Calu3 (cell line): ENCODE data around the gene GRHL1. TPM values are rescaled to one million over a fixed set of nuclear protein-coding genes. Genes with fewer than 3 reads are reported as not detected.

Experiments
- BruUV-seq: library from RNA; stranded (reverse); fragments of 400-500 nt; replicated peaks from 2 replicates; lab custom pipeline; 2021; lab: Mats Ljungman, UMichigan
- CTCF ChIA-PET: fragments of 300-600 bp; sonication (Branson Sonifier 250); formaldehyde crosslinking; loops from one replicate; lab custom pipeline; 2022; ENCODE audit warnings: antibody characterized with exemption; lab: Charles Lee
- DNase-seq: peaks from one replicate; pipeline ENCODE4 v3.0.0; 2022
- H3K27ac Mint-ChIP-seq: one replicate; pipeline ENCODE4 v1.8.0; 2022; ENCODE audit warnings: mixed read lengths; ENCODE audit not compliant: unreplicated experiment
- H3K27me3 Mint-ChIP-seq: one replicate; pipeline ENCODE4 v1.8.0; 2022; ENCODE audit warnings: mixed read lengths; ENCODE audit not compliant: unreplicated experiment
- H3K36me3 Mint-ChIP-seq: one replicate; pipeline ENCODE4 v1.8.0; 2022; ENCODE audit warnings: mild to moderate bottlenecking, moderate library complexity, mixed read lengths; ENCODE audit not compliant: insufficient read depth, unreplicated experiment
- H3K4me1 Mint-ChIP-seq: one replicate; pipeline ENCODE4 v1.8.0; 2022; ENCODE audit warnings: mild to moderate bottlenecking, low read depth, mixed read lengths; ENCODE audit not compliant: unreplicated experiment
- H3K4me3 Mint-ChIP-seq: one replicate; pipeline ENCODE4 v1.8.0; 2022; ENCODE audit warnings: mild to moderate bottlenecking, low read depth, moderate library complexity, mixed read lengths; ENCODE audit not compliant: unreplicated experiment
- H3K9me3 Mint-ChIP-seq: one replicate; pipeline ENCODE4 v1.8.0; 2022; ENCODE audit warnings: low read depth, mixed read lengths; ENCODE audit not compliant: unreplicated experiment
- intact Hi-C: fragments of 100-400 bp; cut with micrococcal nuclease; formaldehyde crosslinking; loops from one replicate; pipeline ENCODE4 v1.10.0; 2022; ENCODE audit not compliant: unreplicated experiment
- total RNA-seq: library from RNA; stranded (reverse); gene quantifications from 2 replicates; pipeline ENCODE4 v1.2.3, GENCODE V29; 2022
- TF ChIP-seq, protein P1 (sequence below): fragments of 200-600 bp; IDR thresholded peaks from one replicate; pipeline ENCODE4 v1.8.0; 2022; ENCODE audit warnings: antibody characterized with exemption; ENCODE audit not compliant: unreplicated experiment

Gene GRHL1
- total RNA-seq, 1 experiment from 2014 or later, result 11.7 TPM

DNA sequence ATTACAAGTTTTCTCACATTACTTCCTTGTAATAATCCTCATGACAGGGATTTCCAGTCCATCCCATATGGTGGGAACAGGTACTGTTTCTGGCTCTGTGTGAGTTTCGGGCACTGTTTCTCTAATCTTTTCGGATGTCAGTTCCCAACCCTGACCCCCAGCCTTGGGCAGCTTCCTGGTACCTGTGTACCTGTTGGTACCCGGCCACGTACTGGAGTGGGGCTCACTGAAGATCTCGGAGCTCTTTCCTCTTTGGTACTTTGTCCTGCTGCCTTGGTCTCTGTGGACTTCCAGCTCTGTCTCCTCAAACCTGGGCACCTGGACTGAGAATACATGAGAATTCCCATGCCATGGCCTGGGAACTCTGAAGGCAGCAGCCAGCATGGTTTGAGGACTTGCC lies 36.8 kb downstream of the GRHL1 start:
- TF ChIP-seq, protein P1, sequence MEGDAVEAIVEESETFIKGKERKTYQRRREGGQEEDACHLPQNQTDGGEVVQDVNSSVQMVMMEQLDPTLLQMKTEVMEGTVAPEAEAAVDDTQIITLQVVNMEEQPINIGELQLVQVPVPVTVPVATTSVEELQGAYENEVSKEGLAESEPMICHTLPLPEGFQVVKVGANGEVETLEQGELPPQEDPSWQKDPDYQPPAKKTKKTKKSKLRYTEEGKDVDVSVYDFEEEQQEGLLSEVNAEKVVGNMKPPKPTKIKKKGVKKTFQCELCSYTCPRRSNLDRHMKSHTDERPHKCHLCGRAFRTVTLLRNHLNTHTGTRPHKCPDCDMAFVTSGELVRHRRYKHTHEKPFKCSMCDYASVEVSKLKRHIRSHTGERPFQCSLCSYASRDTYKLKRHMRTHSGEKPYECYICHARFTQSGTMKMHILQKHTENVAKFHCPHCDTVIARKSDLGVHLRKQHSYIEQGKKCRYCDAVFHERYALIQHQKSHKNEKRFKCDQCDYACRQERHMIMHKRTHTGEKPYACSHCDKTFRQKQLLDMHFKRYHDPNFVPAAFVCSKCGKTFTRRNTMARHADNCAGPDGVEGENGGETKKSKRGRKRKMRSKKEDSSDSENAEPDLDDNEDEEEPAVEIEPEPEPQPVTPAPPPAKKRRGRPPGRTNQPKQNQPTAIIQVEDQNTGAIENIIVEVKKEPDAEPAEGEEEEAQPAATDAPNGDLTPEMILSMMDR, result no peak

DNA sequence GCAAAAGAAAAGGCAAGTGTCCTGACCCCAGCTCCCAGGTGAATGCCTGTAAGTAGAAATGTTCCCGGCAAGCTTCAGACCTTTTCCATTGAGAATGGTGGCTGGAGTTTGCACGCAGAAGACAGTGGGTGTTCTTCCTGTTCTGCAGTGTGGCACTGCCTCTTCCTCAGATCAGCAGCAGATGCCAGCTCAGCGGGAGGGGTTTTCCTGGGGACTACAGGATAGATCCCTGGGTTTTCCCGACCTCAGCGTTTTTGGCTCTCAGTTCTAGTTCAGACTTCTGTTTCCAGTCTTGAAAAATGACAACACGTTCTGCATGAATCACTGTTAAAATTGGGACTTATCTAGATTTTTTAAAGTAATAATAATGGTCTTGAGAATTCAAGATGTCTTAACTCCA lies 39.2 kb downstream of the GRHL1 start:
- Mint-ChIP-seq H3K9me3 (no peaks in the 10 kb centered on the region), H3K36me3 (peaks cover 5% of the 10 kb centered on the region), H3K4me3 (no peak overlapping the region), H3K27me3 (no peaks in the 10 kb centered on the region), H3K4me1 (no peaks in the 10 kb centered on the region), H3K27ac (no peak overlapping the region)
- TF ChIP-seq, protein P1, result no peak
- DNase-seq, result no peak
- CTCF ChIA-PET, result no interaction called here
- intact Hi-C loops, result no loop called here
- no TSS peak for BruUV-seq

More for the DNA sequence above, 36.8 kb downstream of the GRHL1 start:
- no peak for DNase-seq
- Mint-ChIP-seq H3K27me3 (no peaks in the 10 kb centered on the region), H3K36me3 (peaks cover 5% of the 10 kb centered on the region), H3K4me3 (no peak overlapping the region), H3K9me3 (no peaks in the 10 kb centered on the region), H3K27ac (no peak overlapping the region), H3K4me1 (no peaks in the 10 kb centered on the region)
- CTCF ChIA-PET, result no interaction called here
- intact Hi-C loops, result no loop called here
- BruUV-seq, result no TSS peak

DNA sequence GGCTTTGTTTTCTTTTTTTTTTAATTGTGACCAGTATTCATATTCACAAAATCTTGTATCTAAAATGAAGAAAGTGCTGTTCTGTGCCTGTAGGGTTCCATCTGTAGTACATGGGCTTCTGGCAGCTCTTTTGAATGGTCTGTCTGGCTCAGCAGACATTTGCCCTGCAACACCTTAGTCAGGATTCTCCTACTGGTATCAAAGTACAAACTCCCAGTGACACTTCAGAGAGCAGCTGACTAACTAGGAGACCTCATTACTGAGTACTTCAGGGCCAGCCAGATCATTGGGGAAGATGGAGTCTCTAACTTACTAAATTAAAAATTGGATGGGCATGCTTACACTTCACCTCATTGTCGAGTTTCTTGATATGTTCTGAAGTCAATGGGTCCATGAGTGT lies 39.7 kb downstream of the GRHL1 start:
- TF ChIP-seq, protein P1, result no peak
- BruUV-seq, result no TSS peak
- Mint-ChIP-seq H3K4me1 (no peaks in the 10 kb centered on the region), H3K27me3 (no peaks in the 10 kb centered on the region), H3K36me3 (peaks cover 5% of the 10 kb centered on the region), H3K4me3 (no peak overlapping the region), H3K9me3 (no peaks in the 10 kb centered on the region), H3K27ac (no peak overlapping the region)
- intact Hi-C loops, result no loop called here
- DNase-seq, result no peak
- CTCF ChIA-PET, result no interaction called here

DNA sequence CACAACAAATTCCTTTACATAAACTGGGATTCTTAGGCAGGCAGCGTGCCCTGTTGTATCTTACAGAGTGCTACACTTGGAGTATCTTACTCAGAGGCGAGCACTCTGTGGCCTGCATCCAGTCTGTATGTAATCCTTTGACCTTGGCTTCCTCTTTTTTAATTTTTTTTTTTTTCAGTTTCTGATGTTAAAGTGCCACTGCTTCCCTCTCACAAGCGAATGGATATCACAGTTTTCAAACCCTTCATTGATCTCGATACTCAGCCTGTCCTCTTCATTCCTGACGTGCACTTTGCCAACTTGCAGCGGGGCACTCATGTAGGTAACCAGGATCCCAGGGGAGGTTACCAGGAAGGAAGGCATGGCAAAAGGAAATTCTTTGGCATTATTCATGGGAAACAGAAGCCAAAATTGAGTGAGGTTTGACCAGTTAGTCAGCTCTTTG lies 40.4 kb downstream of the GRHL1 start:
- H3K36me3 Mint-ChIP-seq, result peaks cover 5% of the 10 kb centered on the region
- no peaks in the 10 kb centered on the region for H3K9me3 Mint-ChIP-seq
- no TSS peak for BruUV-seq
- intact Hi-C loops, result no loop called here
- CTCF ChIA-PET, result no interaction called here
- no peak overlapping the region for H3K4me3 Mint-ChIP-seq
- no peak overlapping the region for H3K27ac Mint-ChIP-seq
- no peak for DNase-seq
- H3K27me3 Mint-ChIP-seq, result no peaks in the 10 kb centered on the region
- TF ChIP-seq, protein P1, result no peak
- no peaks in the 10 kb centered on the region for H3K4me1 Mint-ChIP-seq
